Testis (tissue), 2 donors: Measurements from ENCODE around the gene ZNF492.

ENCODE experiments used
- POLR2A ChIP-seq: fragments of 450-650 bp; IDR thresholded peaks from one replicate; pipeline ENCODE4 v1.6.1; 2017; ENCODE audit warnings: antibody characterized with exemption, mild to moderate bottlenecking, moderate library complexity
- TF ChIP-seq, protein P1 (sequence below), 3 experiments: fragments of 450-650 bp in 2 of 3; fragments of 200-600 bp in 1 of 3; sonication (generic) in 1 of 3; IDR thresholded peaks; one replicate each; pipeline ENCODE4 v1.5.1; 2016 to 2019; ENCODE audit warnings: antibody characterized with exemption in 3 of 3, mild to moderate bottlenecking in 2 of 3, moderate library complexity in 1 of 3

DNA sequence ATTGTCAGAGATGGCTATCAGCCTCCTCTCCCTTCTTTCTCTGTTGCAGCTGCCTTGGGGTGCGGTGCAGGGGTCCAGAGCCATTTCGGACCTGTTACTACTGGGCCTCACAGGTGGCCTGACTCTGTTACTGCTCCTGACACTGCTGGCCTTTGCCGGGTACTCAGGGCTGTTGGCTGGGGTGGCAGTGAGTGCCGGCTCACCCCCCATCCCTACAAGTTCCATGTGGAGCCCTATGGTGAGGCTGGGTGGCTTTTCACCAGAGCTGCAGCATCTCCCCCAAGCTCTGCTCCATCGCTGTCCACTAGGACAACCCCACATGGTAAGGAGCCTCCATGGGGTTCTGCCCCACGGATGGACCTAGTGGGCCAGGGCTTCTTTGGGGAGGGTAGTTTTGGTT lies 13.7 kb upstream of the ZNF492 start:
- TF ChIP-seq, protein P1, sequence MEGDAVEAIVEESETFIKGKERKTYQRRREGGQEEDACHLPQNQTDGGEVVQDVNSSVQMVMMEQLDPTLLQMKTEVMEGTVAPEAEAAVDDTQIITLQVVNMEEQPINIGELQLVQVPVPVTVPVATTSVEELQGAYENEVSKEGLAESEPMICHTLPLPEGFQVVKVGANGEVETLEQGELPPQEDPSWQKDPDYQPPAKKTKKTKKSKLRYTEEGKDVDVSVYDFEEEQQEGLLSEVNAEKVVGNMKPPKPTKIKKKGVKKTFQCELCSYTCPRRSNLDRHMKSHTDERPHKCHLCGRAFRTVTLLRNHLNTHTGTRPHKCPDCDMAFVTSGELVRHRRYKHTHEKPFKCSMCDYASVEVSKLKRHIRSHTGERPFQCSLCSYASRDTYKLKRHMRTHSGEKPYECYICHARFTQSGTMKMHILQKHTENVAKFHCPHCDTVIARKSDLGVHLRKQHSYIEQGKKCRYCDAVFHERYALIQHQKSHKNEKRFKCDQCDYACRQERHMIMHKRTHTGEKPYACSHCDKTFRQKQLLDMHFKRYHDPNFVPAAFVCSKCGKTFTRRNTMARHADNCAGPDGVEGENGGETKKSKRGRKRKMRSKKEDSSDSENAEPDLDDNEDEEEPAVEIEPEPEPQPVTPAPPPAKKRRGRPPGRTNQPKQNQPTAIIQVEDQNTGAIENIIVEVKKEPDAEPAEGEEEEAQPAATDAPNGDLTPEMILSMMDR (IDR thresholded peaks at IDR 0.05) = no peak
- no peak for TF ChIP-seq POLR2A
